ENCODE data around the gene ZBTB17.

The ZBTB17 gene

DNA sequence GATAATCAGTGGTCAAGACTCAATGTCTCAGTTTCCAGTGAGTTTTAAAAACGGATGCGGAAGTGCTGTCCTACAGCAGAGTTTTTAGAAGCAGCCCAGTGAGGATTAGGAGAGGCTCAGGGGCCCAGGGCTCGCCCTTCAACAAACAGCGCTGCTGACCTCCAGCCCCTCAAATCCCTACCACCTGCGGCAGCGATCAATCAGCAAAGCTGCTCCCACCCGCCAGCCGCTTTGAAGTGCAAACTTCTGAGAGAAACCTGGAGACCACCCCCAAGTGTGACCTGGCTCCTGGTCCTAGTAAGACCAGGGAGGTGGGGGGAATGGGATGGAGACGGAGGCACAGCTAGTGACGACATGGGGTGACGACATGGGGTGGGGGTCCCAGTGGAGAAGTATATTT, 14.4 kb downstream of the ZBTB17 start:
- Histone ChIP-seq H3K27me3 (ENCODE audit: control insufficient read depth in 1 of 2, insufficient read depth in 2 of 2, low read length in 2 of 2) (no peaks in the 10 kb centered on the region), H3K4me3 (ENCODE audit: low read depth in 1 of 2, low read length in 2 of 2) (no peak overlapping the region), H3K9me3 (ENCODE audit: control insufficient read depth in 1 of 2, low read length in 2 of 2) (no peaks in the 10 kb centered on the region), H3K9ac (ENCODE audit: low read depth in 1 of 2, low read length in 2 of 2) (no peak overlapping the region), H3K4me1 (ENCODE audit: control insufficient read depth in 1 of 2, insufficient read depth in 2 of 2, low read length in 2 of 2) (peaks cover 9 to 13% of the 10 kb centered on the region in 2 donors), H3K36me3 (ENCODE audit: control insufficient read depth in 1 of 2, insufficient read depth in 2 of 2, low read length in 2 of 2) (peaks cover 6 to 15% of the 10 kb centered on the region in 2 donors), H3K27ac (ENCODE audit: low read depth, low read length) (no peak overlapping the region)

DNA sequence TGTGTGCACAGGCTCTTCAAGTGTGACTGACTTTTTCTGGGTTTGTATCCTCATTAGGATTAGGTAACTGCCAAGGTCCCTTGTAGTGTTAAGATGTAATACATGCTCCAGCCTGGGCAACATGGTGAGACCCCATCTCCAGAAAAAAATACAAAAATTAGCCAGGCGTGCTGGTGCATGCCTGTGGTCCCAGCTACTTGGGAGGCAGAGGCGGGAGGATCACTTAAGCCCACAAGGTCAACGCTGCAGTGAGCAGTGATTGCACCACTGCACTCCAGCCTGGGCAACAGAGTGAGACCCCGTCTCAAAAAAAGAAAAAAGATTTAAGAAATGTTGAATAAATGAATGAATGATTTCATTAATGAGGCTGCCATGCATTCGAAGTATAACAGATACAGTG, 15.1 kb downstream of the ZBTB17 start:
- H3K9ac ChIP-seq (ENCODE audit: low read depth in 1 of 2, low read length in 2 of 2), result no peak overlapping the region
- no peaks in the 10 kb centered on the region for H3K27me3 ChIP-seq (ENCODE audit: control insufficient read depth in 1 of 2, insufficient read depth in 2 of 2, low read length in 2 of 2)
- no peaks in the 10 kb centered on the region for H3K9me3 ChIP-seq (ENCODE audit: control insufficient read depth in 1 of 2, low read length in 2 of 2)
- H3K4me3 ChIP-seq (ENCODE audit: low read depth in 1 of 2, low read length in 2 of 2), result no peak overlapping the region
- H3K27ac ChIP-seq (ENCODE audit: low read depth, low read length), result no peak overlapping the region
- H3K36me3 ChIP-seq (ENCODE audit: control insufficient read depth in 1 of 2, insufficient read depth in 2 of 2, low read length in 2 of 2), result peaks cover 6 to 15% of the 10 kb centered on the region in 2 donors
- peaks cover 9 to 13% of the 10 kb centered on the region in 2 donors for H3K4me1 ChIP-seq (ENCODE audit: control insufficient read depth in 1 of 2, insufficient read depth in 2 of 2, low read length in 2 of 2)

DNA sequence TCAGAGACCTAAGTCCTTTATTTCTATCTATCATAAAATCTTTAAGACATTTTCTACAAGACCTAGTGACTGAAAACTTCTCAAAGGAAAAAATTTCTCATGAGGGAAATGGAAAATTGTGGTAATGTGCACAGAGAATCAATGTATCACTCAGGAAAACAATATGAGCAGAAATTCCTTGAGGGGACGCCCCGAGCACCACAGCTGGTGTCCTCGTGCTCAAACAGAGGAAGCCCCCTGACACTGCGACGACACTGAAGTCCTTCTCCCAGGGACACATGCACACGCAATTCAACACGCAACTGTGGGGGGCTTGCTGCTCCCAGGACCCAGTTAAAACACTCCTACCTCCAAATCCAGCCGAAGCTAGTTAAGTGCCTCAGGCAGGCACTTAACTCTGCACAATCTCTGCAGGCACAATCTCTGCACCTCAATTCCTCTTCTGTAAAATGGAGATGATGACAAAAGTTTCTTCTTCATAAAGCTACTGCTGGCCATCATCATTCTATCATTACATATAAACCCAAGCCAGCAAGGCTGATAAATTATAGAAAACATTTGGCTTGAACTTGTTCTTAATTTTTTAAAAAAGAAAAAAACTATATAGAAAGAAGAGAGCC, 16.0 kb downstream of the ZBTB17 start:
- H3K36me3 ChIP-seq (ENCODE audit: control insufficient read depth in 1 of 2, insufficient read depth in 2 of 2, low read length in 2 of 2), result peaks cover 6 to 11% of the 10 kb centered on the region in 2 donors
- no peaks in the 10 kb centered on the region for H3K9me3 ChIP-seq (ENCODE audit: control insufficient read depth in 1 of 2, low read length in 2 of 2)
- peaks cover 3 to 13% of the 10 kb centered on the region in 2 donors for H3K4me1 ChIP-seq (ENCODE audit: control insufficient read depth in 1 of 2, insufficient read depth in 2 of 2, low read length in 2 of 2)

DNA sequence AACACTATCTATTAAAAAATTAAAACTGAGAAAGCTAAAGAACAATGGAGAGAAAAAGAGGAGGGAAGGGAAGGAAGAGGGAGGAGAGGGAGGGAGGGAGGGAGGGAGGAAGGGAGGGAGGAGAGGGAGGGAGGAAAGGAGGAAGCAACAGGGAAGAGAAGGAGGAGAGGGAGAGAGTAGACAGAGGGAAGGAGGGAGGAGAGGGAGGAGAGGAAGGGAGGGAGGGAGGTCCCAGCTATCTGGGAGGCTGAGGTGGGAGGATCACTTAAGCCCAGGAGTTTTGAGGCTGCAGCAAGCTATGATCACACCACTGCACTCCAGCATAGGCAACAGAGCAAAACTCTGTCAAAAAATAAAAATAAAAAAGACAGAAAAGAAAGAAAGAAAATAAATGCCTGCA, 16.5 kb downstream of the ZBTB17 start:
- no peaks in the 10 kb centered on the region for H3K9me3 ChIP-seq (ENCODE audit: control insufficient read depth in 1 of 2, low read length in 2 of 2)
- H3K27ac ChIP-seq (ENCODE audit: low read depth, low read length), result no peak overlapping the region
- H3K4me3 ChIP-seq (ENCODE audit: low read depth in 1 of 2, low read length in 2 of 2), result no peak overlapping the region
- H3K36me3 ChIP-seq (ENCODE audit: control insufficient read depth in 1 of 2, insufficient read depth in 2 of 2, low read length in 2 of 2), result peaks cover 6 to 11% of the 10 kb centered on the region in 2 donors
- no peaks in the 10 kb centered on the region for H3K27me3 ChIP-seq (ENCODE audit: control insufficient read depth in 1 of 2, insufficient read depth in 2 of 2, low read length in 2 of 2)
- H3K4me1 ChIP-seq (ENCODE audit: control insufficient read depth in 1 of 2, insufficient read depth in 2 of 2, low read length in 2 of 2), result peaks cover 3 to 11% of the 10 kb centered on the region in 2 donors
- no peak overlapping the region for H3K9ac ChIP-seq (ENCODE audit: low read depth in 1 of 2, low read length in 2 of 2)

More for the DNA sequence above, 16.0 kb downstream of the ZBTB17 start:
- no peaks in the 10 kb centered on the region for H3K27me3 ChIP-seq (ENCODE audit: control insufficient read depth in 1 of 2, insufficient read depth in 2 of 2, low read length in 2 of 2)
- no peak overlapping the region for H3K27ac ChIP-seq (ENCODE audit: low read depth, low read length)
- no peak overlapping the region for H3K4me3 ChIP-seq (ENCODE audit: low read depth in 1 of 2, low read length in 2 of 2)
- no peak overlapping the region for H3K9ac ChIP-seq (ENCODE audit: low read depth in 1 of 2, low read length in 2 of 2)

DNA sequence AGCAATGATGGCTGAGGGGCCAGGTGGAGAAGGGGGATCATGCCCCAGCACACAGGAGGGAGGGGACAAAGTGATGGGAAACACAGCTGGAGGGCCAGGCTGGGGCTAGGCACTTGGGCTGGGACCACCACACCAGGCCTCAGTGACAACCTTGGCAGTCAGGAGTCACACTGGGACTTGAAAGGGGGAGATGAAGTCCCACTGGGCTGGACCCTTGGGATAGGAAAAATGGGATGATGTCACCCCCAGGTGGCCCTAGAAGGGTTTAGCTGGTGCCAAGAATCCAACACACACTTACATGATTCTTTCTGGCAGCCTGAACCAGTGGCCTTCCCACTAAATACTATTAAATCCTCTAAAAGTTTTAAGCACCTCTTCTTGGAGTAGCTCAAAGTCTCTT, 17.1 kb downstream of the ZBTB17 start:
- H3K27me3 ChIP-seq (ENCODE audit: control insufficient read depth in 1 of 2, insufficient read depth in 2 of 2, low read length in 2 of 2), result no peaks in the 10 kb centered on the region
- H3K27ac ChIP-seq (ENCODE audit: low read depth, low read length), result no peak overlapping the region
- peaks cover 7 to 8% of the 10 kb centered on the region in 2 donors for H3K4me1 ChIP-seq (ENCODE audit: control insufficient read depth in 1 of 2, insufficient read depth in 2 of 2, low read length in 2 of 2)
- H3K36me3 ChIP-seq (ENCODE audit: control insufficient read depth in 1 of 2, insufficient read depth in 2 of 2, low read length in 2 of 2), result peaks cover 6 to 16% of the 10 kb centered on the region in 2 donors
- no peak overlapping the region for H3K9ac ChIP-seq (ENCODE audit: low read depth in 1 of 2, low read length in 2 of 2)
- H3K9me3 ChIP-seq (ENCODE audit: control insufficient read depth in 1 of 2, low read length in 2 of 2), result no peaks in the 10 kb centered on the region
- H3K4me3 ChIP-seq (ENCODE audit: low read depth in 1 of 2, low read length in 2 of 2), result no peak overlapping the region

DNA sequence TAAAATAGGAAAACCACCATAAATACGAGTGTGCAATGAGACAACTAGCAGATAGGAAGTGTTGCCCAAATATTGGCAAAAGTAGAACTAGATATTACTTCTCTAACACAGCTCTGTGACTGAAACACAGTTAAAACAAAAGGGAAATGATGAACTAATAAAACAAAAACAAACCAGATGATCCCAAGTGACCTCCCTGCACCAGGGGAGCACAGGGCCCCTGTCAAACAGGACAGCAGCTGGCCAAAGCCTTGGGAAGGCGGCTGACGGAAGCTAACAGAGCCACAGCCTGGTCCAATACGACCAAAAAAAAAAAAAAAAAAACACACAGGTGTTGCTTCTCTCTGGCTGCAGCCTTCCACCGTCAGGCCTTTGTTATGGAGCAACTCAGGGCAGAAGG, 17.8 kb downstream of the ZBTB17 start:
- Histone ChIP-seq H3K27ac (ENCODE audit: low read depth, low read length) (no peak overlapping the region), H3K4me1 (ENCODE audit: control insufficient read depth in 1 of 2, insufficient read depth in 2 of 2, low read length in 2 of 2) (peaks cover 6 to 8% of the 10 kb centered on the region in 2 donors), H3K9ac (ENCODE audit: low read depth in 1 of 2, low read length in 2 of 2) (no peak overlapping the region)

DNA sequence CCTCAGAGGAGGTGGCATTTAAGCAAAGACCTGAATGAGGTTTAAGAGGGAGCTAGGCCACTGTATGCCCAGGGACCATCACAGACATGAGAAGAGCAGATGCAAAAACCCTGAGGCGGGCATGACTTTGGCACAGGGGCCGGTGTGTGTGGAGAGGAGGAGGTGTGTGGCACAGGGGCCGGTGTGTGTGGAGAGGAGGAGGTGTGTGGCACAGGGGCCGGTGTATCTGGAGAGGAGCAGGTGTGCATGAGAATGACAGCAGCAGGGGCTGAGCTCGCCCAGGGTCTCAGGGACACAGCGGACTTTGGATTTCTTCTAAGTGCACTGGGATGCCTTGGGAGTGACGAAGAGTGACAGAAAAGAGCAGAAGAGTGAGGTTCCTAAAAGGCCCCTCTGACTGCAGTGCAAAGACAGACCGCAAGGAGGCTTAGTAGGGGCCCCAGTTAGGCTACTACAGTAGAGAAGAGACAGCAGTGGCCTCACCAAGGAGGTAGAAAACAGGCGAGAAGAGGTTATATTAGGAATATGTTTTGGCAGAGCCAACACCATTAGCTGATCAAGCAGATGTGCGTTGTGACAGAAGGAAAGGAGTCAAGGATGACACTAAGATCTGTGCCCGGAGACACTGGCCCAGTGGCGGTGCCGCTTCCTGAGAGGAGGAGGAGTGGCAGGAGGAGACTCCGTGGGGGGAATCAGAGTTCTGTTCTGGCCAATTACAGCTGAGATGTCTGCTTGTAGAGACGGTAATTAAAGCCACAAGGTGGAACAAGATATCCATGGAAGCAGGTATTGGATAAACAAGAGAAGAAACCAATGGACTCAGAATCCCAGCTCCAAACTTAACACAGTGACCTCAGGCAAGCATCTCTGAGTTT, 18.4 kb downstream of the ZBTB17 start:
- Histone ChIP-seq H3K4me3 (ENCODE audit: low read depth in 1 of 2, low read length in 2 of 2) (no peak overlapping the region), H3K27ac (ENCODE audit: low read depth, low read length) (no peak overlapping the region), H3K36me3 (ENCODE audit: control insufficient read depth in 1 of 2, insufficient read depth in 2 of 2, low read length in 2 of 2) (peaks cover 6 to 23% of the 10 kb centered on the region in 2 donors), H3K9ac (ENCODE audit: low read depth in 1 of 2, low read length in 2 of 2) (no peak overlapping the region), H3K27me3 (ENCODE audit: control insufficient read depth in 1 of 2, insufficient read depth in 2 of 2, low read length in 2 of 2) (no peaks in the 10 kb centered on the region), H3K4me1 (ENCODE audit: control insufficient read depth in 1 of 2, insufficient read depth in 2 of 2, low read length in 2 of 2) (peaks cover 6 to 11% of the 10 kb centered on the region in 2 donors), H3K9me3 (ENCODE audit: control insufficient read depth in 1 of 2, low read length in 2 of 2) (no peaks in the 10 kb centered on the region)

More for the DNA sequence above, 17.8 kb downstream of the ZBTB17 start:
- peaks cover 6 to 22% of the 10 kb centered on the region in 2 donors for H3K36me3 ChIP-seq (ENCODE audit: control insufficient read depth in 1 of 2, insufficient read depth in 2 of 2, low read length in 2 of 2)
- no peak overlapping the region for H3K4me3 ChIP-seq (ENCODE audit: low read depth in 1 of 2, low read length in 2 of 2)
- no peaks in the 10 kb centered on the region for H3K27me3 ChIP-seq (ENCODE audit: control insufficient read depth in 1 of 2, insufficient read depth in 2 of 2, low read length in 2 of 2)
- no peaks in the 10 kb centered on the region for H3K9me3 ChIP-seq (ENCODE audit: control insufficient read depth in 1 of 2, low read length in 2 of 2)

DNA sequence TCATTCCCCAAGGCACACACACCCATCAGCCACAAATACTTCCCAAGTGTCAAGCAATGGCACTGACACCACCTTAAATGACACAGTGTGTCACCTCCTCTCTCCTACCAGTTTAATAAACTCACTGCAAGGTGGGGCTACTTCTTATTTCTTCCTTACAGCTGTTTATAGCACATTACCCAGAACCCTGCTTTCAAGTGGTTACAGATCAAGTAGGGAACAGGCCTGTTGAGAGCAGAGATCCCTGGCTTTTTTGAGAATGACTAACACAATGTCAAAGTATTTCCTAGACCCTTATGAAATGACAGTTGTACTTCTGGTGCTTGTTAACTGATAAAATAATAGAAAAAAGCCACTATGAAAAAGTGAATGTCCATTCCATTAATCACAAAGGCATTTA, 19.8 kb downstream of the ZBTB17 start:
- H3K4me3 ChIP-seq (ENCODE audit: low read depth in 1 of 2, low read length in 2 of 2), result no peak overlapping the region
- H3K27me3 ChIP-seq (ENCODE audit: control insufficient read depth in 1 of 2, insufficient read depth in 2 of 2, low read length in 2 of 2), result no peaks in the 10 kb centered on the region
- no peak overlapping the region for H3K27ac ChIP-seq (ENCODE audit: low read depth, low read length)
- H3K4me1 ChIP-seq (ENCODE audit: control insufficient read depth in 1 of 2, insufficient read depth in 2 of 2, low read length in 2 of 2), result peaks cover 17 to 19% of the 10 kb centered on the region in 2 donors
- no peak overlapping the region for H3K9ac ChIP-seq (ENCODE audit: low read depth in 1 of 2, low read length in 2 of 2)
- H3K9me3 ChIP-seq (ENCODE audit: control insufficient read depth in 1 of 2, low read length in 2 of 2), result no peaks in the 10 kb centered on the region
- peaks cover 6 to 25% of the 10 kb centered on the region in 2 donors for H3K36me3 ChIP-seq (ENCODE audit: control insufficient read depth in 1 of 2, insufficient read depth in 2 of 2, low read length in 2 of 2)

DNA sequence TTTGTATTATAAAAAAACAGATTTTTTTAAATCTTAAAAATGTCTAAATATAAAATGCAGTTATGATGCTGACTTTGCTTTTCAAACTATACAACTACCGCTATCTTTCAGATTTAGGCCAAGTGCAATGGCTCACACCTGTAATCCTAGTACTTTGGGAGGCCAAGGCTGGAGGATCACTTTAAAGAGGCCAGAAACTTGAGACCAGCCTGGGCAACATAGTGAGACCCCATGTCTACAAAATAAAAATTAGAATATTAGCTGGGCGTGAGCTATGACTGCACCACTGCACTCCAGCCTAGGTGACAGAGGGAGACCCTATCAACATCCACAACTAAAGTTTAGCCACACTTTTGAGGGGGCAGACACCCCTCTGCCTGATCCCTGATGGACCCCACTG, 20.3 kb downstream of the ZBTB17 start:
- H3K9ac ChIP-seq (ENCODE audit: low read depth in 1 of 2, low read length in 2 of 2), result no peak overlapping the region
- peaks cover 21 to 24% of the 10 kb centered on the region in 2 donors for H3K4me1 ChIP-seq (ENCODE audit: control insufficient read depth in 1 of 2, insufficient read depth in 2 of 2, low read length in 2 of 2)
- no peaks in the 10 kb centered on the region for H3K9me3 ChIP-seq (ENCODE audit: control insufficient read depth in 1 of 2, low read length in 2 of 2)
- H3K27me3 ChIP-seq (ENCODE audit: control insufficient read depth in 1 of 2, insufficient read depth in 2 of 2, low read length in 2 of 2), result no peaks in the 10 kb centered on the region
- peaks cover 6 to 24% of the 10 kb centered on the region in 2 donors for H3K36me3 ChIP-seq (ENCODE audit: control insufficient read depth in 1 of 2, insufficient read depth in 2 of 2, low read length in 2 of 2)
- H3K4me3 ChIP-seq (ENCODE audit: low read depth in 1 of 2, low read length in 2 of 2), result no peak overlapping the region
- no peak overlapping the region for H3K27ac ChIP-seq (ENCODE audit: low read depth, low read length)

DNA sequence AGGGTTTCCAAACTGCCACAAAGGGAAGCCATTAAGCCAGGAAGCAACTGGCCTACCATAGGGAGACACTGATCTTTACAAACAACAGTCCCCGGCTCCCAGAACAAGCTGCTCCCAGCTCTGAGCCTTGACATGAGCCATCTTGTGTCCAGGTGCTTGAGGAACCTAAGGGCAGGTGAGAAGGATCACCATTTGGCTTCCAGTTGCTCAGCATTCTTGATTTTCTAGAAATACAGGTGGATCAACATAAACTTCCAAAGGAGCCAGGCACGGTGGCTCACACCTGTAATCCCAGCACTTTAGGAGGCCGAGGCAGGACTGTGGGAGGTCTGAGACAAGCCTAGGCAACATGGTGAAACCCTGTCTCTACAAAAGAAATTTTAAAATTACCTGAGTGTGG, 21.6 kb downstream of the ZBTB17 start:
- H3K36me3 ChIP-seq (ENCODE audit: control insufficient read depth in 1 of 2, insufficient read depth in 2 of 2, low read length in 2 of 2), result peaks cover 6 to 19% of the 10 kb centered on the region in 2 donors
- no peaks in the 10 kb centered on the region for H3K9me3 ChIP-seq (ENCODE audit: control insufficient read depth in 1 of 2, low read length in 2 of 2)
- no peak overlapping the region for H3K27ac ChIP-seq (ENCODE audit: low read depth, low read length)
- H3K4me1 ChIP-seq (ENCODE audit: control insufficient read depth in 1 of 2, insufficient read depth in 2 of 2, low read length in 2 of 2), result peaks cover 29 to 35% of the 10 kb centered on the region in 2 donors
- no peaks in the 10 kb centered on the region for H3K27me3 ChIP-seq (ENCODE audit: control insufficient read depth in 1 of 2, insufficient read depth in 2 of 2, low read length in 2 of 2)
- no peak overlapping the region for H3K9ac ChIP-seq (ENCODE audit: low read depth in 1 of 2, low read length in 2 of 2)
- H3K4me3 ChIP-seq (ENCODE audit: low read depth in 1 of 2, low read length in 2 of 2), result no peak overlapping the region

Measured in duodenal mucosa (tissue), 2 donors.